Measurements from ENCODE around the gene FOXA2. TPM values are rescaled to one million over a fixed set of nuclear protein-coding genes. Genes with fewer than 3 reads are reported as not detected.

Gene FOXA2
- polyA plus RNA-seq, 1 experiment: not detected

- CTCF ChIA-PET: no interaction called here
Observed at GRCh38 chr20:22563062-22563965, 21.1 kb downstream of the FOXA2 start.

GRCh38 chr20:22562620-22563019 lies 21.8 kb downstream of the FOXA2 start:
- no peak overlapping the region for H3K27ac ChIP-seq (ENCODE audit: low read depth, low read length)
- POLR2A ChIA-PET: no interaction called here
- H3K9me3 ChIP-seq (ENCODE audit: control insufficient read depth, insufficient read depth, low read length): no peaks in the 10 kb centered on the region
- DNase-seq (ENCODE audit: low read depth, low spot score): no peak
- CTCF ChIA-PET: no interaction called here
- TF ChIP-seq CTCF (IDR thresholded peaks at IDR 0.05; ENCODE audit: low read depth, low read length): no peak
- peaks cover 10% of the 10 kb centered on the region for H3K27me3 ChIP-seq (ENCODE audit: control insufficient read depth, insufficient read depth, low read length)
- H3K4me3 ChIP-seq (ENCODE audit: low read depth, low read length): no peak overlapping the region

More at GRCh38 chr20:22563062-22563965, 21.1 kb downstream of the FOXA2 start:
- Histone ChIP-seq H3K9me3 (ENCODE audit: control insufficient read depth, insufficient read depth, low read length) (no peaks in the 10 kb centered on the region), H3K27ac (ENCODE audit: low read depth, low read length) (no peak overlapping the region), H3K27me3 (ENCODE audit: control insufficient read depth, insufficient read depth, low read length) (peaks cover 17% of the 10 kb centered on the region), H3K4me3 (ENCODE audit: low read depth, low read length) (no peak overlapping the region)
- POLR2A ChIA-PET: no interaction called here
- DNase-seq (ENCODE audit: low read depth, low spot score): no peak
- TF ChIP-seq CTCF (IDR thresholded peaks at IDR 0.05; ENCODE audit: low read depth, low read length): no peak

DNA sequence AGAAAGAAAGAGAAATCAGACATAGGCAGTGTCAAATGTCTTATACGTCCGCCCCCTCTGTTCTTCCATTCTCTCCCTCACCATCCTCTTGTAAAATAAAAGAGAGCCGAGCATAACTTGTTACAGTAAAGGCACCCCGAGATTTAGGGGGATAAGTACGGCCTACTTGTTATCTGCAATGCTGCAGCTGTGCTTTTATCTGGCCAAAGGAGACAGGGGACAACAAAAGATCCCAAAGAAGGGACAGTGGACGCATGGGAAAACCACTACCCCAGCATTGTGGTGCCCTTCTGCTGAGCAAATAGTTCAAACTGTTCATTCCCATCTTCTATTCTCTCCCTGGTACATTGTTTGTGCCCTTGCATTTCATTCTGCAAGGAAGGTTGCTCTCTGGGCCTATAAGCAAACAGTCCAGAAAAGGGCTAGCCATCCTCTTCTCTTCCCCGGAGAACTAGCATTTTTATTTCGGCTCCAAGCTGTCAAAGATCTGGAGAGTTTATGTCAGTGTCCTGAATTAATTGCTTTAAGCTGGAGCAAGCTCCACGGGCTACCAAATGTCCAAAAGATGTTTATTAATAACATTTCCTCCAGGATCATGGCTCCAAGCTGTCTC lies 22.3 kb downstream of the FOXA2 start:
- DNase-seq (ENCODE audit: low read depth, low spot score): no peak

DNA sequence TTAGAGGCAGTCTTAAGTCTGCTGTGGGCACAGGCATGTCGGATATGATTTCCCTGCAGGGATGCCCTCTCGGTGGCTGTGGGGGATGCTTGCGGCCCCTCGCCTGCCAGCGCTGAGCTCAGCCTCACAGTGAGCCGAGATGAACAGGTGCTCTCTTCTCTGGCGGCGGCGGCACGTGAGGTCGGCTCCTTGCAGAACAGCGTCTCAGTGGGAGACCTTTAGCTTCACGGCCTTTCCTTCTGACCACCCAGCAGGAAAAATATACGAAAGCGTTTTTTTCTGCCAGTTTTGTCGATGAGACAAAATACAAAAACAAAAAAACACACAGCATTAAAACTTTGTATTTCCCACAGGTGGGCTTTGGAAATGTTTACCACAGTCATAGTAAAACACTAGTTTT lies 23.6 kb downstream of the FOXA2 start:
- Histone ChIP-seq H3K27ac (ENCODE audit: low read depth, low read length) (no peak overlapping the region), H3K4me3 (ENCODE audit: low read depth, low read length) (no peak overlapping the region), H3K27me3 (ENCODE audit: control insufficient read depth, insufficient read depth, low read length) (peaks cover 9% of the 10 kb centered on the region), H3K9me3 (ENCODE audit: control insufficient read depth, insufficient read depth, low read length) (no peaks in the 10 kb centered on the region)
- no peak for TF ChIP-seq CTCF (IDR thresholded peaks at IDR 0.05; ENCODE audit: low read depth, low read length)
- ChIA-PET POLR2A (no interaction called here), CTCF (no interaction called here)
- DNase-seq (ENCODE audit: low read depth, low spot score): no peak

More for the DNA sequence above, 22.3 kb downstream of the FOXA2 start:
- no peaks in the 10 kb centered on the region for H3K9me3 ChIP-seq (ENCODE audit: control insufficient read depth, insufficient read depth, low read length)
- no peak overlapping the region for H3K4me3 ChIP-seq (ENCODE audit: low read depth, low read length)
- H3K27ac ChIP-seq (ENCODE audit: low read depth, low read length): no peak overlapping the region
- no peak for TF ChIP-seq CTCF (IDR thresholded peaks at IDR 0.05; ENCODE audit: low read depth, low read length)
- POLR2A ChIA-PET: no interaction called here
- CTCF ChIA-PET: no interaction called here
- peaks cover 9% of the 10 kb centered on the region for H3K27me3 ChIP-seq (ENCODE audit: control insufficient read depth, insufficient read depth, low read length)

DNA sequence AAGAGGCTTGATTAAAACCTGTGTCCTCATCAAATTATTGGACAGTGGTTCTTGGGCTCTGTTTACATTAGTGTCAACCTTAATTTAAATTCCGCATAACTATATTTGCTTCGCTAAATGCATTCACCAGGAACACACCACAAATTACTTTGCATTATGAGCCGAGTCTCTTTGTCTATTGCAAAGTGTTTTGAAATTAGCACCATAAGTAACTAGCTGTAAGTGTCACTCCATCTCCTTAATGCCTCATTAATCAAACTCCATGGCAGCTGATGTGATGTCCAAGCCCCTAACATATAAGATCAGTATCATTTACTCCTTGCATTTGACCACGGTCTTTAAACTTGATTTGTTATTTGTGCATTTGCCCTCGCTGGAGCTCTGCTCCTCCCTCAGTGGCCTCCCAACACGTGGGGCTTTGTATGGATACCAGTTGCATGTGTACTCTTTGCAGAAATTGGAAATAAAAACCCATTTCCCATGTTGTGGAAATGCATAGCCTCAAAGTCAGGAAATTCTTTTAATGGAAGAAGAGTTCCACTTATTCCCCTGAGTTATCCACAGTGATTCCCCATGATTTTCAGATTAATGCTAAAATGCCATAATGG lies 24.6 kb downstream of the FOXA2 start:
- Histone ChIP-seq H3K4me3 (ENCODE audit: low read depth, low read length) (no peak overlapping the region), H3K27me3 (ENCODE audit: control insufficient read depth, insufficient read depth, low read length) (peaks cover 9% of the 10 kb centered on the region), H3K9me3 (ENCODE audit: control insufficient read depth, insufficient read depth, low read length) (no peaks in the 10 kb centered on the region), H3K27ac (ENCODE audit: low read depth, low read length) (no peak overlapping the region)
- no peak for DNase-seq (ENCODE audit: low read depth, low spot score)
- POLR2A ChIA-PET: no interaction called here
- CTCF ChIA-PET: no interaction called here
- TF ChIP-seq CTCF (IDR thresholded peaks at IDR 0.05; ENCODE audit: low read depth, low read length): no peak

Data from AG04450 (cell line).